Smooth muscle cell (in vitro differentiated cells): ENCODE results near the gene PRKCA. TPM values are rescaled to one million over a fixed set of nuclear protein-coding genes. Genes with fewer than 3 reads are reported as not detected.

ENCODE experiments used
- DNase-seq: peaks from one replicate; lab custom pipeline; 2025; ENCODE audit not compliant: unreplicated experiment; lab: John Stamatoyannopoulos, UW
- H2AFZ ChIP-seq: fragments of 200-600 bp; sonication (generic); 2 replicates; pipeline ENCODE4 v1.6.0; 2016; ENCODE audit warnings: antibody characterized with exemption, low read depth, mild to moderate bottlenecking
- H3F3A ChIP-seq: fragments of 200-600 bp; sonication (generic); 2 replicates; pipeline ENCODE4 v1.6.0; 2017; ENCODE audit warnings: antibody characterized with exemption, low read depth
- H3K27ac ChIP-seq: fragments of 200-600 bp; sonication (generic); 2 replicates; pipeline ENCODE4 v1.5.1; 2016; ENCODE audit warnings: low read depth, mild to moderate bottlenecking
- H3K27me3 ChIP-seq: fragments of 200-600 bp; sonication (generic); 2 replicates; pipeline ENCODE4 v1.6.1; 2016; ENCODE audit warnings: low read depth, mild to moderate bottlenecking
- H3K36me3 ChIP-seq: fragments of 200-600 bp; sonication (generic); 2 replicates; pipeline ENCODE4 v1.5.1; 2016; ENCODE audit warnings: low read depth
- H3K4me1 ChIP-seq: fragments of 200-600 bp; sonication (generic); 2 replicates; pipeline ENCODE4 v1.5.1; 2016; ENCODE audit warnings: low read depth
- H3K4me2 ChIP-seq: fragments of 200-600 bp; sonication (generic); 2 replicates; pipeline ENCODE4 v1.6.0; 2016; ENCODE audit warnings: mild to moderate bottlenecking
- H3K4me3 ChIP-seq: fragments of 200-600 bp; sonication (generic); 2 replicates; pipeline ENCODE4 v1.5.1; 2016; ENCODE audit warnings: mild to moderate bottlenecking
- H3K79me2 ChIP-seq: fragments of 200-600 bp; sonication (generic); 2 replicates; pipeline ENCODE4 v1.6.0; 2016; ENCODE audit warnings: low read depth, mild to moderate bottlenecking
- H3K9ac ChIP-seq: fragments of 200-600 bp; sonication (generic); 2 replicates; pipeline ENCODE4 v1.6.0; 2016; ENCODE audit warnings: low read depth
- H3K9me3 ChIP-seq: fragments of 200-600 bp; sonication (generic); replicated peaks from 2 replicates; pipeline ENCODE4 v1.5.1; 2016; ENCODE audit warnings: low read depth
- H4K20me1 ChIP-seq: fragments of 200-600 bp; sonication (generic); 2 replicates; pipeline ENCODE4 v1.6.0; 2016; ENCODE audit warnings: low read depth
- CTCF ChIP-seq: fragments of 200-600 bp; sonication (generic); IDR thresholded peaks from 2 replicates; pipeline ENCODE4 v1.5.1; 2017; ENCODE audit warnings: borderline replicate concordance, mild to moderate bottlenecking, antibody characterized with exemption; ENCODE audit not compliant: insufficient read depth, poor library complexity, severe bottlenecking
- WGBS: methylation state at CpG from one replicate; pipeline ENCODE4 v1.1.7; 2016; ENCODE audit warnings: low lambda C conversion rate; 5-methylcytosine and 5-hydroxymethylcytosine counted together
- polyA plus RNA-seq: library from polyadenylated mRNA; unstranded; fragments of >200 nt; fragmentation: Nextera tagmentation; extraction: Ambion mirVana; gene quantifications from 2 replicates; pipeline ENCODE4 v1.2.1, GENCODE V29; 2016
- total RNA-seq: library from RNA; depleted of rRNA; stranded (reverse); fragments of >200 nt; gene quantifications from 2 replicates; pipeline ENCODE4 v1.2.3, GENCODE V29; 2014

PRKCA gene
- total and polyA plus RNA-seq, 2 experiments from 2014 or later = 0.78 to 7.1 TPM

- Histone ChIP-seq H3K9me3 (no peaks in the 10 kb centered on the region), H3F3A (no peaks in the 10 kb centered on the region), H3K4me1 (no peaks in the 10 kb centered on the region), H3K4me3 (no peak overlapping the region), H3K79me2 (no peaks in the 10 kb centered on the region), H3K27ac (peak overlapping the region; percentile 64), H3K4me2 (no peak overlapping the region), H4K20me1 (no peaks in the 10 kb centered on the region), H3K9ac (no peak overlapping the region), H2AFZ (no peak overlapping the region), H3K27me3 (no peaks in the 10 kb centered on the region), H3K36me3 (no peaks in the 10 kb centered on the region)
- no peak for DNase-seq
- WGBS = 57% methylated on average over 8 of the region's 8 CpGs
- TF ChIP-seq CTCF = no peak
Measured at GRCh38 chr17:66508896-66509844, 206.8 kb downstream of the PRKCA start.

- Histone ChIP-seq H2AFZ (no peak overlapping the region), H3K9ac (no peak overlapping the region), H4K20me1 (no peaks in the 10 kb centered on the region), H3K4me1 (no peaks in the 10 kb centered on the region), H3K36me3 (no peaks in the 10 kb centered on the region), H3K4me3 (no peak overlapping the region), H3F3A (no peaks in the 10 kb centered on the region), H3K27me3 (no peaks in the 10 kb centered on the region), H3K4me2 (no peak overlapping the region), H3K79me2 (no peaks in the 10 kb centered on the region), H3K27ac (no peak overlapping the region), H3K9me3 (no peaks in the 10 kb centered on the region)
- TF ChIP-seq CTCF = no peak
- no peak for DNase-seq
- WGBS = 95% methylated on average over 3 of the region's 3 CpGs
Measured at GRCh38 chr17:66509926-66510325, 207.5 kb downstream of the PRKCA start.

GRCh38 chr17:66511135-66511534 is 208.7 kb downstream of the PRKCA start:
- Histone ChIP-seq H3K4me3 (no peak overlapping the region), H3K4me2 (no peak overlapping the region), H3K4me1 (no peaks in the 10 kb centered on the region), H4K20me1 (no peaks in the 10 kb centered on the region), H3K27me3 (no peaks in the 10 kb centered on the region), H2AFZ (no peak overlapping the region), H3F3A (no peaks in the 10 kb centered on the region), H3K9me3 (no peaks in the 10 kb centered on the region), H3K79me2 (no peaks in the 10 kb centered on the region), H3K9ac (no peak overlapping the region), H3K27ac (no peak overlapping the region), H3K36me3 (no peaks in the 10 kb centered on the region)
- no peak for TF ChIP-seq CTCF
- 91% methylated on average over 3 of the region's 3 CpGs for WGBS
- DNase-seq = no peak
